ENCODE results near the gene KCNT2. TPM values are rescaled to one million over a fixed set of nuclear protein-coding genes. Genes with fewer than 3 reads are reported as not detected.

The KCNT2 gene
- total RNA-seq, 4 donors from 2014 or later = 1.9 to 9.7 (median 6.3) TPM

- TF ChIP-seq CTCF (IDR thresholded peaks at IDR 0.05; ENCODE audit: low read depth) = no peak
Observed at GRCh38 chr1:196515904-196516303, 92.3 kb downstream of the KCNT2 start.

GRCh38 chr1:196513821-196514220, 94.4 kb downstream of the KCNT2 start:
- no peak for TF ChIP-seq CTCF (IDR thresholded peaks at IDR 0.05; ENCODE audit: low read depth)

GRCh38 chr1:196510451-196510850, 97.8 kb downstream of the KCNT2 start:
- TF ChIP-seq CTCF (IDR thresholded peaks at IDR 0.05; ENCODE audit: low read depth) = no peak

- no peak for TF ChIP-seq CTCF (IDR thresholded peaks at IDR 0.05; ENCODE audit: low read depth)
Observed at GRCh38 chr1:196502437-196502836, 105.8 kb downstream of the KCNT2 start.

GRCh38 chr1:196501760-196502428, 106.3 kb downstream of the KCNT2 start:
- no peak for TF ChIP-seq CTCF (IDR thresholded peaks at IDR 0.05; ENCODE audit: low read depth)

- TF ChIP-seq CTCF (IDR thresholded peaks at IDR 0.05; ENCODE audit: low read depth) = no peak
Observed at GRCh38 chr1:196497817-196498216, 110.4 kb downstream of the KCNT2 start.

GRCh38 chr1:196494766-196495165, 113.5 kb downstream of the KCNT2 start:
- no peak for TF ChIP-seq CTCF (IDR thresholded peaks at IDR 0.05; ENCODE audit: low read depth)

Data from subcutaneous adipose tissue (tissue), 4 donors.